B cell (primary cell): ENCODE results near the gene CLEC2B. TPM values are rescaled to one million over a fixed set of nuclear protein-coding genes. Genes with fewer than 3 reads are reported as not detected.

Experiments
- ATAC-seq: fragments of 200-7000 bp; cut with Tn5 transposase; one replicate; pipeline ENCODE4 v1.10.0; 2021; ENCODE audit warnings: low read depth, mild to moderate bottlenecking, moderate number of reproducible peaks, moderate library complexity
- CTCF ChIA-PET: fragments of 350-600 bp; sonication (Branson Sonifier 250); formaldehyde crosslinking; loops from one replicate; lab custom pipeline; 2021; ENCODE audit warnings: antibody characterized with exemption, inconsistent platforms; lab: Charles Lee
- POLR2A ChIA-PET: fragments of 350-600 bp; sonication (Branson Sonifier 250); formaldehyde crosslinking; loops from one replicate; lab custom pipeline; 2021; ENCODE audit warnings: antibody characterized with exemption; lab: Charles Lee
- DNase-seq: peaks from one replicate; pipeline ENCODE4 v3.0.0; 2013
- H2AFZ ChIP-seq: 2 replicates; pipeline ENCODE4 v1.6.1; 2012; ENCODE audit warnings: mild to moderate bottlenecking, low read depth, low read length; ENCODE audit not compliant: insufficient read depth, poor library complexity, severe bottlenecking
- H3K27ac ChIP-seq, 2 donors: 1 replicate in 1 of 2; 2 replicates in 1 of 2; pipeline ENCODE4 v1.5.1; 2012 to 2013; ENCODE audit warnings: low read length in 2 of 2, mild to moderate bottlenecking in 2 of 2, moderate library complexity in 1 of 2
- H3K27me3 ChIP-seq, 4 experiments: fragments of 200-600 bp in 1 of 4; sonication (generic) in 1 of 4; replicated peaks in 1 of 4; 1 replicate in 2 of 4; 2 replicates in 2 of 4; pipeline versions ENCODE4 v1.6.1 to v1.7.0; 2013 to 2016; ENCODE audit warnings: low read length in 3 of 4, mild to moderate bottlenecking in 2 of 4, mixed read lengths in 1 of 4, moderate library complexity in 1 of 4; ENCODE audit not compliant: insufficient read depth in 4 of 4, control insufficient read depth in 3 of 4; ENCODE audit errors: control extremely low read depth in 1 of 4
- H3K36me3 ChIP-seq, 2 experiments: replicated peaks in 1 of 2; 1 replicate in 1 of 2; 2 replicates in 1 of 2; pipeline versions ENCODE4 v1.6.1 to v1.7.1; 2013; ENCODE audit warnings: low read length in 1 of 2; ENCODE audit not compliant: insufficient read depth in 2 of 2, control insufficient read depth in 1 of 2; ENCODE audit errors: control extremely low read depth in 1 of 2, extremely low read depth in 1 of 2
- H3K4me1 ChIP-seq, 2 donors: fragments of 200-600 bp in 1 of 2; sonication (generic) in 1 of 2; 1 replicate in 1 of 2; 2 replicates in 1 of 2; pipeline versions ENCODE4 v1.5.1 to v1.6.1; 2013 to 2017; ENCODE audit warnings: low read length in 2 of 2; ENCODE audit not compliant: control insufficient read depth in 2 of 2, insufficient read depth in 2 of 2
- H3K4me2 ChIP-seq: replicated peaks from 2 replicates; pipeline ENCODE3; 2012; ENCODE audit warnings: mild to moderate bottlenecking, low read depth, low read length; ENCODE audit not compliant: poor library complexity, severe bottlenecking
- H3K4me3 ChIP-seq, 5 experiments: fragments of 200-600 bp in 1 of 5; sonication (generic) in 1 of 5; 1 replicate in 3 of 5; 2 replicates in 2 of 5; pipeline versions ENCODE4 v1.5.1 to v1.7.0; 2011 to 2016; ENCODE audit warnings: low read length in 4 of 5, mild to moderate bottlenecking in 4 of 5, low read depth in 2 of 5, control low read depth in 1 of 5, moderate library complexity in 1 of 5; ENCODE audit not compliant: insufficient read depth in 1 of 5; ENCODE audit errors: control extremely low read depth in 1 of 5, extremely low read depth in 1 of 5
- H3K79me2 ChIP-seq: fragments of 200-600 bp; sonication (generic); one replicate; pipeline ENCODE4 v1.6.0; 2016; ENCODE audit warnings: low read length; ENCODE audit not compliant: control insufficient read depth, insufficient read depth
- H3K9ac ChIP-seq: fragments of 200-600 bp; sonication (generic); 2 replicates; pipeline ENCODE4 v1.6.1; 2017; ENCODE audit warnings: mild to moderate bottlenecking, low read length, moderate library complexity
- H3K9me3 ChIP-seq, 3 donors: one replicate each; pipeline versions ENCODE4 v1.6.1 to v1.7.1; 2013; ENCODE audit warnings: low read length in 2 of 3; ENCODE audit not compliant: control insufficient read depth in 2 of 3, insufficient read depth in 1 of 3; ENCODE audit errors: control extremely low read depth in 1 of 3
- H4K20me1 ChIP-seq: 2 replicates; pipeline ENCODE4 v1.6.0; 2012; ENCODE audit warnings: mild to moderate bottlenecking, low read length; ENCODE audit not compliant: insufficient read depth, control insufficient read depth, poor library complexity, severe bottlenecking
- H3K27ac Mint-ChIP-seq: one replicate; pipeline ENCODE4 v1.8.0; 2021; ENCODE audit warnings: mixed read lengths
- H3K27me3 Mint-ChIP-seq: one replicate; pipeline ENCODE4 v1.8.0; 2021; ENCODE audit warnings: mixed read lengths
- H3K4me1 Mint-ChIP-seq: one replicate; pipeline ENCODE4 v1.8.0; 2021; ENCODE audit warnings: mixed read lengths
- H3K4me3 Mint-ChIP-seq: one replicate; pipeline ENCODE4 v1.8.0; 2021; ENCODE audit warnings: mixed read lengths
- H3K9me3 Mint-ChIP-seq: one replicate; pipeline ENCODE4 v1.8.0; 2022; ENCODE audit warnings: mixed read lengths; ENCODE audit not compliant: insufficient read depth
- EZH2 ChIP-seq: IDR thresholded peaks from 2 replicates; pipeline ENCODE4 v1.6.1; 2012; ENCODE audit warnings: borderline replicate concordance, low read depth, mild to moderate bottlenecking, moderate library complexity, low read length; ENCODE audit not compliant: insufficient read depth, poor library complexity, severe bottlenecking
- WGBS: methylation state at CpG from one replicate; pipeline ENCODE4 v1.1.5; 2013; ENCODE audit warnings: missing lambda C conversion rate; ENCODE audit not compliant: insufficient coverage; 5-methylcytosine and 5-hydroxymethylcytosine counted together
- intact Hi-C: fragments of 100-400 bp; cut with micrococcal nuclease; formaldehyde crosslinking; loops from one replicate; pipeline ENCODE4 v1.10.0; 2022
- polyA plus RNA-seq: library from polyadenylated mRNA; depleted of rRNA; stranded (reverse); fragments of >200 nt; gene quantifications from 2 replicates; pipeline ENCODE4 v1.2.3, GENCODE V29; 2012
- total RNA-seq, 2 donors: library from RNA; stranded (reverse); fragments of 120-200 nt in 1 of 2; gene quantifications; 1 replicate in 1 of 2; 2 replicates in 1 of 2; pipeline versions ENCODE4 v1.2.3 to v1.2.4, GENCODE V29; 2013 to 2022
- TF ChIP-seq, protein P1 (sequence below): fragments of 200-600 bp; IDR thresholded peaks from one replicate; pipeline ENCODE4 v1.8.0; 2022; ENCODE audit warnings: antibody characterized with exemption, mild to moderate bottlenecking

CLEC2B gene
- total and polyA plus RNA-seq, 2 donors (not counting 1 experiment from before 2014, with no cell fraction given), result 31.6 to 58.2 TPM

- ATAC-seq (no peak), DNase-seq (no peak)
- 55% methylated on average over 3 of the region's 7 CpGs for whole genome bisulfite sequencing
- Histone ChIP-seq H2AFZ (no peak overlapping the region), H3K4me3 (no peak overlapping the region), H3K4me2 (no peak overlapping the region), H3K9ac (no peak overlapping the region), H3K27ac (no peak overlapping the region), H3K79me2 (no peaks in the 10 kb centered on the region), H3K4me1 (peaks cover 3 to 4% of the 10 kb centered on the region in 2 donors), H4K20me1 (no peaks in the 10 kb centered on the region), H3K9me3 (peaks cover 0 to 25% (median 24%) of the 10 kb centered on the region in 3 donors), H3K36me3 (no peaks in the 10 kb centered on the region), H3K27me3 (peaks cover 0 to 2% (median 0%) of the 10 kb centered on the region in 4 experiments)
- peaks cover 8% of the 10 kb centered on the region for H3K9me3 Mint-ChIP-seq
- no peak for TF ChIP-seq EZH2
- H3K27ac Mint-ChIP-seq, result no peak overlapping the region
- CTCF ChIA-PET, result no interaction called here
- peaks cover 26% of the 10 kb centered on the region for H3K27me3 Mint-ChIP-seq
- peaks cover 8% of the 10 kb centered on the region for H3K4me1 Mint-ChIP-seq
- no peak overlapping the region for H3K4me3 Mint-ChIP-seq
- POLR2A ChIA-PET, result no interaction called here
- intact Hi-C loops, result no loop called here
Measured at GRCh38 chr12:9910716-9911421, 41.7 kb upstream of the CLEC2B start.

DNA sequence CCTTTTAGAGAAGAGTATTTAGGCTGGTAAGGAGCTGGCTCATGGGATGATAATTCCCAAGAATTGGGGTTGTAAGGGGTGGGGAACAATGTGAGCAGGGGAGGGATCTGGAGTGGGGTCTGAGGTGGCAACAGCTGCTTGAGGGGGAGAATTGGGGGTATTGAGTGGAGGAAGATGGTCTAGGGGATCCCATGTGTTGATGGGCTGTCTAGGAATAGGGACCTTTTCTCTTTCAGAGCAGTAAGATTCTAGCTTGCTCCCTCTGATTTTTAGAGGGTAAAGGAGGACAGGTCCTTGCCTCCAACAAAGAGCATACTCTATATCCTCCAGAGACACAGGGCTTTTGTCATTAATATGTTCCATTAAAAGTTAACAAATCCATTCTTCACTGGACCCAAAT lies 40.6 kb upstream of the CLEC2B start:
- Mint-ChIP-seq H3K4me1 (peaks cover 8% of the 10 kb centered on the region), H3K27me3 (peaks cover 17% of the 10 kb centered on the region), H3K9me3 (peaks cover 8% of the 10 kb centered on the region), H3K27ac (no peak overlapping the region), H3K4me3 (no peak overlapping the region)
- no peak for ATAC-seq
- H3K36me3 ChIP-seq, result no peaks in the 10 kb centered on the region
- no peak overlapping the region for H2AFZ ChIP-seq
- ChIA-PET POLR2A (no interaction called here), CTCF (no interaction called here)
- no peak overlapping the region for H3K4me2 ChIP-seq
- no peak overlapping the region for H3K9ac ChIP-seq
- no peak overlapping the region for H3K4me3 ChIP-seq
- no peak overlapping the region for H3K27ac ChIP-seq
- peaks cover 3 to 4% of the 10 kb centered on the region in 2 donors for H3K4me1 ChIP-seq
- intact Hi-C loops, result no loop called here
- peaks cover 0 to 2% (median 0%) of the 10 kb centered on the region in 4 experiments for H3K27me3 ChIP-seq
- no peaks in the 10 kb centered on the region for H3K79me2 ChIP-seq
- H3K9me3 ChIP-seq, result peaks cover 0 to 25% (median 24%) of the 10 kb centered on the region in 3 donors
- TF ChIP-seq, protein P1, sequence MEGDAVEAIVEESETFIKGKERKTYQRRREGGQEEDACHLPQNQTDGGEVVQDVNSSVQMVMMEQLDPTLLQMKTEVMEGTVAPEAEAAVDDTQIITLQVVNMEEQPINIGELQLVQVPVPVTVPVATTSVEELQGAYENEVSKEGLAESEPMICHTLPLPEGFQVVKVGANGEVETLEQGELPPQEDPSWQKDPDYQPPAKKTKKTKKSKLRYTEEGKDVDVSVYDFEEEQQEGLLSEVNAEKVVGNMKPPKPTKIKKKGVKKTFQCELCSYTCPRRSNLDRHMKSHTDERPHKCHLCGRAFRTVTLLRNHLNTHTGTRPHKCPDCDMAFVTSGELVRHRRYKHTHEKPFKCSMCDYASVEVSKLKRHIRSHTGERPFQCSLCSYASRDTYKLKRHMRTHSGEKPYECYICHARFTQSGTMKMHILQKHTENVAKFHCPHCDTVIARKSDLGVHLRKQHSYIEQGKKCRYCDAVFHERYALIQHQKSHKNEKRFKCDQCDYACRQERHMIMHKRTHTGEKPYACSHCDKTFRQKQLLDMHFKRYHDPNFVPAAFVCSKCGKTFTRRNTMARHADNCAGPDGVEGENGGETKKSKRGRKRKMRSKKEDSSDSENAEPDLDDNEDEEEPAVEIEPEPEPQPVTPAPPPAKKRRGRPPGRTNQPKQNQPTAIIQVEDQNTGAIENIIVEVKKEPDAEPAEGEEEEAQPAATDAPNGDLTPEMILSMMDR, result no peak
- TF ChIP-seq EZH2, result no peak
- DNase-seq, result no peak
- no peaks in the 10 kb centered on the region for H4K20me1 ChIP-seq
